Tibial artery (tissue), 4 donors: ENCODE measurements around the gene CREBZF.
"Not testable (repeated sequence)": the region's sequence is repeated elsewhere in the genome, so short reads cannot be mapped to it uniquely, and the experiment has no call there.

Experiments used
- DNase-seq, 2 donors: peaks; one replicate each; pipeline ENCODE4 v3.0.0-alpha.2; 2019
- H3K27ac ChIP-seq, 2 donors: fragments of 200-600 bp; sonication (generic) in 1 of 2; 1 replicate in 1 of 2; 2 replicates in 1 of 2; pipeline ENCODE4 v1.5.1; 2018 to 2019; ENCODE audit warnings: mild to moderate bottlenecking in 1 of 2
- H3K27me3 ChIP-seq, 2 donors: fragments of 200-600 bp; sonication (generic) in 1 of 2; one replicate each; pipeline versions ENCODE4 v1.5.1 to v1.6.0; 2016 to 2019
- H3K36me3 ChIP-seq, 3 donors: fragments of 200-600 bp; sonication (generic) in 2 of 3; one replicate each; pipeline ENCODE4 v1.5.1; 2016 to 2019; ENCODE audit warnings: mild to moderate bottlenecking in 2 of 3
- H3K4me1 ChIP-seq, 4 donors: fragments of 200-600 bp; sonication (generic) in 2 of 4; 1 replicate in 3 of 4; 2 replicates in 1 of 4; pipeline ENCODE4 v1.5.1; 2016 to 2019
- H3K4me3 ChIP-seq, 2 donors: fragments of 200-600 bp; sonication (generic) in 1 of 2; 1 replicate in 1 of 2; 2 replicates in 1 of 2; pipeline ENCODE4 v1.5.1; 2018 to 2019; ENCODE audit warnings: mild to moderate bottlenecking in 2 of 2
- H3K9me3 ChIP-seq, 3 donors: fragments of 200-600 bp; sonication (generic) in 1 of 3; one replicate each; pipeline ENCODE4 v1.5.1; 2016 to 2019
- intact Hi-C: fragments of 100-400 bp; cut with DNase I; formaldehyde crosslinking; loops from one replicate; pipeline ENCODE4 v1.15.0; 2023; ENCODE audit warnings: low total_unique reads
- TF ChIP-seq, protein P1 (sequence below), 2 experiments: fragments of 200-600 bp in 1 of 2; fragments of 450-650 bp in 1 of 2; IDR thresholded peaks; one replicate each; pipeline ENCODE4 v1.5.1; 2017 to 2019; ENCODE audit warnings: antibody characterized with exemption in 2 of 2, mild to moderate bottlenecking in 1 of 2, moderate library complexity in 1 of 2

The CREBZF gene

GRCh38 chr11:85626496-85626895, 38.4 kb downstream of the CREBZF start:
- TF ChIP-seq, protein P1, sequence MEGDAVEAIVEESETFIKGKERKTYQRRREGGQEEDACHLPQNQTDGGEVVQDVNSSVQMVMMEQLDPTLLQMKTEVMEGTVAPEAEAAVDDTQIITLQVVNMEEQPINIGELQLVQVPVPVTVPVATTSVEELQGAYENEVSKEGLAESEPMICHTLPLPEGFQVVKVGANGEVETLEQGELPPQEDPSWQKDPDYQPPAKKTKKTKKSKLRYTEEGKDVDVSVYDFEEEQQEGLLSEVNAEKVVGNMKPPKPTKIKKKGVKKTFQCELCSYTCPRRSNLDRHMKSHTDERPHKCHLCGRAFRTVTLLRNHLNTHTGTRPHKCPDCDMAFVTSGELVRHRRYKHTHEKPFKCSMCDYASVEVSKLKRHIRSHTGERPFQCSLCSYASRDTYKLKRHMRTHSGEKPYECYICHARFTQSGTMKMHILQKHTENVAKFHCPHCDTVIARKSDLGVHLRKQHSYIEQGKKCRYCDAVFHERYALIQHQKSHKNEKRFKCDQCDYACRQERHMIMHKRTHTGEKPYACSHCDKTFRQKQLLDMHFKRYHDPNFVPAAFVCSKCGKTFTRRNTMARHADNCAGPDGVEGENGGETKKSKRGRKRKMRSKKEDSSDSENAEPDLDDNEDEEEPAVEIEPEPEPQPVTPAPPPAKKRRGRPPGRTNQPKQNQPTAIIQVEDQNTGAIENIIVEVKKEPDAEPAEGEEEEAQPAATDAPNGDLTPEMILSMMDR (IDR thresholded peaks at IDR 0.05): no peak
- H3K4me1 ChIP-seq: peaks cover 0 to 39% (median 16%) of the 10 kb centered on the region in 4 donors
- peak overlapping the region; percentile 84 to 88 for H3K4me3 ChIP-seq
- H3K27ac ChIP-seq: peak overlapping the region; percentile 93 to 95
- H3K9me3 ChIP-seq: no peaks in the 10 kb centered on the region
- H3K36me3 ChIP-seq: peaks cover 0 to 10% (median 0%) of the 10 kb centered on the region in 3 donors
- no peaks in the 10 kb centered on the region for H3K27me3 ChIP-seq
- intact Hi-C loops: loop anchor here (5.0 kb wide), 1 partner anchor 36 kb away; no protein-coding TSS in a partner anchor
- no peak for DNase-seq

DNA sequence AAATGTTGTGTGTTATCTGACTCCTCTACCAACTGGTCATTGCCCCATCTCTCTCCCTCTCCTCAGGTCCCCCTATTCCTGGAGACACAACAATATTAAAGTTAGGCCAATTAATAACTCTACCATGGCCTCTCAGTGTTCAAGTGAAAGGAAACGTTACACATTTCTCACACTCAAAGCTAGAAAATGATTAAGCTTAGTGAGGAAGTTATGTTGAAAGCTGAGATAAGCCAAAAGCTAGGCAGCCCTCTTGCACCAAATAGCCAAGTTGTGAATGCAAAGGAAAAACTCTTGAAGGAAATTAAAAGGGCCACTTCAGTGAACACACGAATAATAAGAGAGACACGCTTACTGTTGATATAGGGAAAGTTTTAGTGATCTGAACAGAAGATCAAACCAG, 44.7 kb downstream of the CREBZF start:
- no peaks in the 10 kb centered on the region for H3K9me3 ChIP-seq
- H3K4me1 ChIP-seq: peaks cover 0 to 13% (median 0%) of the 10 kb centered on the region in 4 donors
- TF ChIP-seq, protein P1 (IDR thresholded peaks at IDR 0.05): no peak
- DNase-seq: no peak
- intact Hi-C loops: no loop called here
- no peaks in the 10 kb centered on the region for H3K27me3 ChIP-seq
- no peak overlapping the region for H3K4me3 ChIP-seq
- H3K27ac ChIP-seq: no peak overlapping the region
- H3K36me3 ChIP-seq: no peaks in the 10 kb centered on the region

DNA sequence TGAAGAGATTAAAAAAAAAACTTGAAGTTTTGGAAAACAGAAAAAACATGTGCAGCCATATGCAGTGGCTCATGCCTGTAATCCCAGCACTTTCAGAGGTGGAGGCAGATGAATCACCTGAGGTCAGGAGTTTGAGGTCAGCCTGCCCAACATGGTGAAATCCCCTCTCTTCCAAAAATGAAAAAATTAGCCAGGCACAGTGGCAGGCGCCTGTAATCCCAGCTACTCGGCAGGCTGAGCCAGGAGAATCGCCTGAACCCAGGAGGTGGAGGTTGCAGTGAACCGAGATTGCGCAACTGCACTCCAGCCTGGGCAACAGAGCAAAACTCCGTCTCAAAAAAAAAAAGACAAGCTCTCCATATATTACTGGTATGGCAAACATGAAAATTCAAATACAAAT, 45.4 kb downstream of the CREBZF start:
- Histone ChIP-seq H3K4me3 (no peak overlapping the region), H3K4me1 (peaks cover 0 to 5% (median 0%) of the 10 kb centered on the region in 4 donors), H3K9me3 (no peaks in the 10 kb centered on the region), H3K27me3 (no peaks in the 10 kb centered on the region), H3K27ac (no peak overlapping the region), H3K36me3 (no peaks in the 10 kb centered on the region)
- DNase-seq: no peak
- TF ChIP-seq, protein P1 (IDR thresholded peaks at IDR 0.05): no peak
- intact Hi-C loops: no loop called here

DNA sequence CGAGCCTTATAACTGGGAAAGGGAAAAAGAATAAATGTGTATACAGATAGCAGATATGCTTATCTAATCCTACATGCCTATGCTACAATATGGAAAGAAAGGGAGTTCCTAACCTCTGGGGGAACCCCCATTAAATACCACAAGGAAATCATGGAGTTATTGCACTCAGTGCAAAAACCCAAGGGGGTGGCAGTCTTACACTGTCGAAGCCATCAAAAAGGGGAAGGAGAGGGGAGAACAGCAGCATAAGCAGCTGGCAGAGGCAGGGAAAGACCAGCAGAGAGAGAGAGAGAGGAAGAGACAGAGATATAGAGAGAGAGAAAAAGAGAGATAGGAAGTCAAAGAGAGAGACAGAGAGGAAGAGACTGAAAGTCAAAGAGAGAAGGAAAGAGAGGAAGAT, 53.3 kb downstream of the CREBZF start:
- H3K4me1 ChIP-seq, DNase-seq, H3K27ac ChIP-seq, H3K9me3 ChIP-seq, H3K27me3 ChIP-seq, H3K36me3 ChIP-seq, H3K4me3 ChIP-seq, intact Hi-C loops: not testable (repeated sequence)
